Measurements from ENCODE around the gene MBLAC2. TPM values are rescaled to one million over a fixed set of nuclear protein-coding genes. Genes with fewer than 3 reads are reported as not detected.

Gene MBLAC2
- total RNA-seq = 1 to 10 TPM in 1 of 2 donors, under 1 TPM in 1; 0.98 to 4.1 TPM

DNA sequence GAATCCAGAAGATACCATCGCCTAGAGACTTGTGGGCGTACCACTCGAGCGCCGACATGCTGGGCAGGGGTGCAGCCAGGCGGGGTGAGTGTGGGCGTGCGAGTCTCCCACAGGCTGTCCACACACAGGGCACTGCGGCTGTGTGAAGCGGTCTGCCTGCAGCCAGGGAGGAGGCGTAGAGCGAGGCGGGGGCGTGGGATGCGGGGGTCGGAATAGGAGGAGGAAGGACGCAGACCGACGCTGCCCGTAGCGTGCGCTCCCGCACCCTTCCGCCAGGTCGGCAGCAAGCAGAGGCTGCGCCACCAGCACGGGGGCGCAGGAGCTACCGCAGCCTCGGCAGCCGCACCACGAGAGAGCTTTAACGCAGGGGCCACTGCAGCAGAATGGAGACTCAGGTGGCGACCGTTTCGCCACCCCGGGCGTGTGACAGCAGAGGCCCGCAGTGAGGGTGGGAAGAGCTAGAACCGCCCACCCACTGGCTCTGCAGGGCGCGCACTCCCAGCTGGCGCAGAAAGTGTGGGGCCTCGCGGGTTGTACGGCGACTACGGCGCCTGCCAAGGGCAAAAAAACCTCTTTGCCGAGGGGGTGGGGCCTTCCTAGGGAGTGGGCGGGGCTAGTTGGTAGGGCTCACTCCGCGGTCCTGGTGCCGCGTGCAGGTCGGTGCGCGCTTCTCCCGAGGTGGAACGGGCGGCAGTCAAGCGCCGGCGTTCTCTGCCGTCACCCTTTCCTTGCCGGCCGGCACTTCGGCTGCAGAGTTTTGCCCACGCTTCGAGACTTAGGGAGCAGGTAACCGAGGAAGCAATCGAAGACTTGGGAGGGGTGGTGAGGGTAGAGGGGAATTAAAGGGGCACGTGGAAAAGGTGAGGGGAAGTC lies at the start of gene MBLAC2, which contains the start of gene POLR3G:
MBLAC2 (minus strand) TSS at position 537 of the 873 bp plus-strand sequence; CDS start at position 58, 479 bp downstream.
POLR3G (plus strand) TSS at position 630 of the 873 bp plus-strand sequence. CDS start 10,704 bp downstream, outside the sequence.
- ATAC-seq = peak; percentile 84 to 93
- peak within 1 kb of the TSS; percentile 92 to 93 for H3K27ac Mint-ChIP-seq

DNA sequence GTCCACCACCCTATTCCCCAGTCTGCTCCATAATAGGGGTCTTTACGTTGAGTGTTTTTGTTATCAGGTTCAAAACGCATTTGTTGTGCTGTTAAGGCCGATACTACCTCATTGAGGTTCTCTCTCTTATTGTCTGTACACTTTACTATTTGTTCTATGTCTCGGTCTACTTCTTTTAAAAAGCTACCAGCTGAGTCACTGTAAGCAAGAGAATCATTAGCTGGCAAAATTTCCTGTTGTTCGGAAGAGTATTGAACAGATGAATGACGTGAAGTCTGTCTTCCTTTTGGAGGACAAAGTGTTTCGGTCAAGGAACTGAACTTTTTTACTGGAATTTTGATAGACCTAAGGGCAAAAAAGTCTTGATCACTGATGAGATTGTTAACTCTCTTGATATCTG lies 44.5 kb upstream of the MBLAC2 start:
- no peak overlapping the region for H3K27ac Mint-ChIP-seq
- ATAC-seq (no peak), DNase-seq (ENCODE audit: low spot score in 2 of 2) (no peak)
- peaks cover 13 to 39% of the 10 kb centered on the region in 2 donors for H3K36me3 Mint-ChIP-seq
- H3K9me3 Mint-ChIP-seq = no peaks in the 10 kb centered on the region

More for the DNA sequence above, at the start of gene MBLAC2, which contains the start of gene POLR3G:
- H3K36me3 Mint-ChIP-seq = peaks cover 34 to 35% of the 10 kb centered on the region in 2 donors
- H3K9me3 Mint-ChIP-seq = peaks cover under 1 to 5% of the 10 kb centered on the region in 2 donors
- peak; percentile 86 to 90 for DNase-seq (ENCODE audit: low spot score in 2 of 2)

DNA sequence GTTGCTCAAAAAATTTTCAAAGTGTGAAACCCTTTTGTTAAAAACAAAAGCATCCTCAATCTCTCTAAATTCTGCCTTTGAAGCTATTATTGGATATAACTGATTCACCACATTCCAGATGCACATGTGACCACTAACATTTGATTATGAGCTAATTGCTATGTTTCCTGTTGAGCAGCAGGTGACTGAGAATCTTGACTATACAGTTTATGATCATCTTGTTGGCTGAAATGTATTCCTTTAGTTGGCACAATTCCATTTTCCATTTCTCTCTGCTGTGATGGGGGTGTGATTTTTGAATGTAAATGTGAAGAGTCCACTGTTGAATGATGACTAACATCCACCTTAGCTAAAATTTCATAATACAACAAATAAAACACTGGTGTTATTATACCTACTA lies 44.1 kb upstream of the MBLAC2 start:
- DNase-seq (ENCODE audit: low spot score in 2 of 2) (no peak), ATAC-seq (no peak)
- H3K27ac Mint-ChIP-seq = no peak overlapping the region
- H3K36me3 Mint-ChIP-seq = peaks cover 13 to 39% of the 10 kb centered on the region in 2 donors
- no peaks in the 10 kb centered on the region for H3K9me3 Mint-ChIP-seq

DNA sequence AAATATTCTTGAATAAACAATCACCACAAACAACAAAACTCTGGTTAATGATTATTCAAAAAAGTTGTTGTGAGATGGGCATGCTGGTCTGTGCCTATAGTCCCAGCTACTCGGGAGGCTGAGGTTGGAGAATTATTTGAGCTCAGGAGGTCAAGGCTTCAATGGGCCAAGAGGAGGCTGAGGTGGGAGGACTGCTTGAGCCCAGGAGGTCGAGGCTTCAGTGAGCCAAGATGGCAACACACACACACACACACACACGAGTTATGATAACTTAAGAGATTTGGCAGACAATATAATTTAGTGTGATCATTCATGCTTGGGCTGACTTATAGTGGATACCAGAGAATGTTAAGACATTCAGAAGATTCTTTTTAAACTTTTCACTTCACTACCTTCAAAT lies 39.9 kb upstream of the MBLAC2 start:
- Mint-ChIP-seq H3K9me3 (no peaks in the 10 kb centered on the region), H3K27ac (no peak overlapping the region)
- DNase-seq (ENCODE audit: low spot score in 2 of 2) = no peak

DNA sequence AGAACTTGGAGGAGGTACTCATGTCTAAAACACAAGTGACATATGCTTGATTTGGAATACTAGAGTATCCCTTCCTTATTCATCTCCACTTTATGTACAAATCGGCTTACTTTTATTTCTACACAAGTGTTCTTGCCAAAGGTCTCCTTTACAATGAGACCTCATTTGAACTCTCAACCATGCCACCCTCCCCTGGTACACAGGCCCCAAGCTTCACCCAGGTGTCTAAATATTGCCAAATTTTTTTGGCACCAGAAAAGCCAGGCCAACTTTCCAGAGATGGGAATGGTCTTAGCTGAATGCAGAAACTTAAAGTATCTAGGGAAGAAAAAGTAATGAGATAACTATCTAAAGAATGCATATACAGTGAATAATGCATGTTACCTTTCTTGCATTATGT lies 35.9 kb upstream of the MBLAC2 start:
- no peak for ATAC-seq
- no peak for DNase-seq (ENCODE audit: low spot score in 2 of 2)
- peaks cover 0 to 17% of the 10 kb centered on the region in 2 donors for H3K36me3 Mint-ChIP-seq
- H3K9me3 Mint-ChIP-seq = no peaks in the 10 kb centered on the region
- H3K27ac Mint-ChIP-seq = no peak overlapping the region

More for the DNA sequence above, 39.9 kb upstream of the MBLAC2 start:
- no peak for ATAC-seq
- H3K36me3 Mint-ChIP-seq = peaks cover 13 to 15% of the 10 kb centered on the region in 2 donors

DNA sequence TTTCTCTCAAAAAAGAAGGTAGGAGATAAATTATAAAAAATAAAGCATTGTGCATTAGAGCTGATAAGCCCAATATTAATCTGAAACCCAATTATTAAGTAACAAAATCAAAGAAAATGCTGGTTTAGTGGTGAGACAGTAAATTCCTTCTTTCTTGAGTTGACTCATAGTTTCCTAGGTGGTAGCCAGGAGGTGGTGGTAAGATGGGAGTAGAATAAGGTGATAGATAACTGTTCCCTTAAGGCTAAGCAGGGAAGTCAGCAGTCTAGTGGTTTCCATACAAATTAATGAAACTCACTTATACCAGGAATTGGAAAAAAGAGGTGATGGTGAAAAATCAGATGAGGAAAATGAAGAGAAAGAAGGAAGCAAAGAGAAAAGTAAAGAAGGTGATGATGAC lies 31.6 kb upstream of the MBLAC2 start:
- H3K27ac Mint-ChIP-seq = no peak overlapping the region
- H3K36me3 Mint-ChIP-seq = peaks cover 0 to 13% of the 10 kb centered on the region in 2 donors
- H3K9me3 Mint-ChIP-seq = no peaks in the 10 kb centered on the region
- DNase-seq (ENCODE audit: low spot score in 2 of 2) (no peak), ATAC-seq (no peak)

DNA sequence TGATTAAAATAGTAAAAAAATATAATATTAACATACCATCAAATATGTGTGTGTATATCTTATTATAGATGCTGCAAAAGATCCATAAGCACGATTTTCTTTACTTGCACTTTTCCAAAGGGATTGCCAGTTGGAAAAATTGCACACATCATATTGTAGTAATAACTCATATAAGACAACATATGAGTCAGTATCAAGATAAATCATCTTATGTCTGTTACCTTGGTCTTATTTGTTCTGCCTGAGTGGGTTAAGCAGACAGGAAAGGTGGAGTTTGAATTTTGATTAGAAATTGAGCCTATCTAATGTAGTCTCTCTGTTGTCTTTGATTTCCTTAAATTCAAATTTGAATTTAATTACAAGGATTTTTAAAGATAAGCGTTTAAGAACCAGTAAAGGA lies 30.2 kb upstream of the MBLAC2 start:
- Mint-ChIP-seq H3K36me3 (peaks cover 0 to 13% of the 10 kb centered on the region in 2 donors), H3K9me3 (no peaks in the 10 kb centered on the region), H3K27ac (no peak overlapping the region)
- ATAC-seq (no peak), DNase-seq (ENCODE audit: low spot score in 2 of 2) (no peak)

DNA sequence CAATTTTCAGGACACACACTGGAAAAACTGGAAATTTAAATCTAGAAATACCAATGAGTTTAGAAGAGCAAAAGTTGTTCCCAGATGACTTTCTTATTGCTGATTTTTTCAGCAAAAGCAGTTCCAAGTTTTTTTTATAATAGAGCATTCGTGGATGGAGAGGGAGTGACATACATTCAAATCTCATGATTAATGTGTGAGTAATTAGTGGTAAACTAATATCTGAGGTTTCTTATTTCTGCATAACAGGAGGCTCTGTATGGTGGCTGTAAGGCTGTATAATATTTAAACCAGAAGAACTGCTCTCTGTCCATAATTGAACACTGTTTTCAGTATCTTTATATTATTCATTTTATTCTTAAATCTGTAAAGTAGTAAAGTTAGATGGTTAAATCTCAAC lies 29.0 kb upstream of the MBLAC2 start:
- no peak for ATAC-seq
- peaks cover 0 to 7% of the 10 kb centered on the region in 2 donors for H3K36me3 Mint-ChIP-seq
- no peak for DNase-seq (ENCODE audit: low spot score in 2 of 2)
- no peaks in the 10 kb centered on the region for H3K9me3 Mint-ChIP-seq
- no peak overlapping the region for H3K27ac Mint-ChIP-seq

DNA sequence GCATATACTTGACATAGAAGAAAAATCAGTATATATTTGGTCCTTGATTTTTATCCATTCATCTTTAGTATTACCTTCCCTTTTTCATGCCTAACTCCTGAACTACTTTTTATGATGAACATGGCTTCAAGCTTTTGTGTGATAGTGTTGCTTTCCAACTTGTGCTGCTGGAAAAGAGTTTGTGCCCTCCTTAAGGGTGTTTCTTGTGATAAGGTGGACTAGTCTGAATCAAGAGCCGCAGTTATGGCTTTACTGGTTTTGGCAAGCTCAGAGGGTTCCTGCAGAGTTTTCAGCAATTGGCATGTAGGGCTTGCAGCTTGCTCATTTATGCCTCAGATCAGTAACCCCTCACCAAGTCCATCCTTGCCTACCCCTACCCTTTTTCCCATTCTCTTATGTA lies 20.6 kb upstream of the MBLAC2 start:
- Mint-ChIP-seq H3K9me3 (peaks cover 0 to 3% of the 10 kb centered on the region in 2 donors), H3K36me3 (peaks cover 6 to 14% of the 10 kb centered on the region in 2 donors), H3K27ac (no peak overlapping the region)
- no peak for DNase-seq (ENCODE audit: low spot score in 2 of 2)
- no peak for ATAC-seq

DNA sequence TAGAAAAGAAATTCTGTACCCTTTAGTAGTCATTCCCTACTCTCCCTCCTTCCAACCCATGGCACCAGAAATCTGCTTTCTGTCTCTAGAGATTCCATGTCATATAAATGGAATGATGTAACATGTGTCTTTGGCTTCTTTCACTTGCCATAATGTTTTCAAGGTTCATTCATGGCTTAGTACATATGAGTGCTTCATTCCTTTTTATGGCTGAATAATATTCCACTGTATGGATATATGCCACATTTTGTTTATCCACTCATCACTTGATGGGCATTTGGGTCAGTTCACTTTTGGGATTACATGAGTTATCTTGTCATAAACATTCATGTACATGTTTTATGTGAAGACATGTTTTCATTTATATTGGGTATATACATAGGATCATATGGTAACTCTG lies 19.5 kb upstream of the MBLAC2 start:
- DNase-seq (ENCODE audit: low spot score in 2 of 2) (no peak), ATAC-seq (no peak)
- Mint-ChIP-seq H3K36me3 (peaks cover 6 to 14% of the 10 kb centered on the region in 2 donors), H3K27ac (no peak overlapping the region), H3K9me3 (peaks cover 0 to 3% of the 10 kb centered on the region in 2 donors)

DNA sequence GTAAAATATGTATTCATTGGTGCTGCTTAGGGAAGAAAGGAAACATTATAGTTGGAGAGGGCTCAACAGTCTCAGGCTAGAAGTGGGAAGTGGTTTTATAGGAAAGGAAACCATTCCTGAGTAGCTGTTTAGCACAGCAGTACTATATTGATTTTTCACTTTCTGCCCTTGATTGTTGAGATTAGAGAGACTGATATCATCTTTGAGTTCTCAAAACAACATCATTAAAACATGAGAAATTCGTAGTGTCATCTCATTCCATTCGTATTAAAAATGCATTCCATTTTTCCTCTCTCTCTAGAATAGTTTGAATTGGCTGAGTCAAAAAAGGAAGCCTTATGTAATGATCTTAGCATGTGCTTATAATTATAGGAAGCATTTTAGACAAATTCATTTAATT lies 14.2 kb upstream of the MBLAC2 start:
- DNase-seq (ENCODE audit: low spot score in 2 of 2) (no peak), ATAC-seq (no peak)
- Mint-ChIP-seq H3K27ac (no peak overlapping the region), H3K9me3 (no peaks in the 10 kb centered on the region), H3K36me3 (peaks cover 7 to 15% of the 10 kb centered on the region in 2 donors)

DNA sequence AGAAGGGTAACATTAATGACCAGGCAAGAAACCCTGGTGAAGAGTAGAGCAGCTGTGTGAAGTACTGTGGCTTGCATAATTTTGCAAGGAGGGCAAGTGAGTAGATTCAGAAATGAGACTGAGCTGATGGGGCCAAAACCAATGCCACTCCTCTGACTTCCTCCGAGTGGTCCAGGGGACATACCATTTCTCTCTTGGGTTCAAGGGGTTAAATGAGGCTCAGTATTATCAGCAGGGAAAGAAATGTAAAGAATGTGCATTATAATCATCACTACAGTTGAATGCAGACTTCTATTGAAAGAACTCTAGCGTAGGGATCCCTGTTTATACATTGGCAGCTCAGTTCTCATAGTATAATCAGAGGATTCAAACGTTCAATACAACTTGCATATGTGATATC lies 10.0 kb upstream of the MBLAC2 start:
- no peaks in the 10 kb centered on the region for H3K9me3 Mint-ChIP-seq
- ATAC-seq = no peak
- peaks cover 7 to 15% of the 10 kb centered on the region in 2 donors for H3K36me3 Mint-ChIP-seq
- H3K27ac Mint-ChIP-seq = no peak overlapping the region
- DNase-seq (ENCODE audit: low spot score in 2 of 2) = no peak

DNA sequence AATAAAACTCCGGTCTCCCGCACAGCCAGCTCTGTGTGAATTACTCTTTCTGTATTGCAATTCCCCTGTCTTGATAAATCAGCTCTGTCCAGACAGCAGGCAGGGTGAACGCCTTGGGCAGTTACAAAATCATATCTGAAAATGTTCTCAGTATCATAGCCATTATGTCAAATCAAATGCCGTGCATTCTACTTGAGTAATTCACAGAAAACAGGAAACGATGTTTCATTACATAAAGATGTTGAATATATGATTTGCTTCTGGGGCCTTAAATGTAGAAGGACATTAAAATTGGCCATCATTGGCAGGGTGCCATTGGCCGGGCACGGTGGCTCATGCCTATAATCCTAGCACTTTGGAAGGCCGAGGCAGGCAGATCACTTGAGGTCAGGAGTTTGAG lies 8.6 kb upstream of the MBLAC2 start:
- peaks cover 7 to 15% of the 10 kb centered on the region in 2 donors for H3K36me3 Mint-ChIP-seq

DNA sequence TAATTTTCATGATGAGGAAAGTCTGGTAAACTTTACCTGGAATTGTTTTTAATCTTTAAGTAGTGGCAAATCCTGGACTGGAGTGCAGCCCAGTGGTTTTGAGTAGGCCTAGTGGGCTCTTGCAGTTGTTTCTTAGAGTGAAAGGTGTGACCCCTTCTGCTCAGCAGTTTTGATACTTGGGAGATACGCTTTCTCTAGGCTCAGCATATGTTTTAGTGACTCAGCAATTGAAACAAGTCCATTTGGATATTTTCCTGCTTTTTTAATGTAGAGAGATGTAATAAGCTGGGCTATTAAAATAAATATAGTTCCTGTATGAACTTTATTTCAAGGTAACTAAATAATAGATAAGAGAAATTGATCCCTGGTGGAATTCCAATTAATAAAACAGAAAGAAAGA lies 6.1 kb upstream of the MBLAC2 start:
- ATAC-seq (no peak), DNase-seq (ENCODE audit: low spot score in 2 of 2) (no peak)
- Mint-ChIP-seq H3K9me3 (no peaks in the 10 kb centered on the region), H3K36me3 (peaks cover 0 to 7% of the 10 kb centered on the region in 2 donors), H3K27ac (no peak overlapping the region)

More for the DNA sequence above, 8.6 kb upstream of the MBLAC2 start:
- no peaks in the 10 kb centered on the region for H3K9me3 Mint-ChIP-seq
- ATAC-seq = no peak
- H3K27ac Mint-ChIP-seq = no peak overlapping the region
- no peak for DNase-seq (ENCODE audit: low spot score in 2 of 2)

DNA sequence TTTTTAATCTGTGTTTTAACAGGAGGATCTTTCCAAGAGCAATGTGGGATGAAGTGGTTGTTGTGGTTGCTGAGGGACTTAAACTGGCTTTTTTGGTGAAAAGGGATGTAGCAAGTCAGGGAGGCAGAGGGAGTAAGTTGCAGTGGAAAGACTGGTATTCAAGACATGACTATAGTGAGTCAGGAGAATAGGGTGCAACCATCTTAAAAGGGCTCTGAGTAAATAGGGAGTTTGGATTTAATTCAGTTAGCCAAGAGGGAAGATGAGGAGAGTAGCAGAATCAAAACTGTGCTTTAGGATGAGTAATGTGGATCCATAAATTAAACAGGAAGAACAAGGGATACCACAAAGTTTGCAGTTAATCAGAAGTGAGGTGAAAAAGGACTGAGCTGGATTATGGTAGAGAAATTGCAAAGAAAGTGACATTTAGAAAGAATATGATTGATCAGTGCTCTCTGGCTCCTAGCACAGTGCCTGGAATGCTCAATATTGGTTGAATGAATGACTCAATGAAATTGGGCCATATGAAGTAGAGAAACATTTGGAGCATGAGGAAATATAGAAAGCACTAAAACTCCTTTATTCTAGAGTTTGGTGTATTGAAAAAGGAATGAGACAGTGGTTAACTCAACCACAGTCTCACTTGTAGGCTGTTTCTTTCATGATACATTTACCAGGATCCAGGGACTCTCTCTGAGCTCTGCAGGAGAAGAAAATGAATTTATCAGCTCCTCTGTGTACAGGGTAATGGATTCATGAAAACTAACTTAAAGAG lies 5.2 kb upstream of the MBLAC2 start:
- ATAC-seq (no peak), DNase-seq (ENCODE audit: low spot score in 2 of 2) (no peak)
- H3K9me3 Mint-ChIP-seq = no peaks in the 10 kb centered on the region
- peaks cover 0 to 7% of the 10 kb centered on the region in 2 donors for H3K36me3 Mint-ChIP-seq
- H3K27ac Mint-ChIP-seq = no peak overlapping the region

DNA sequence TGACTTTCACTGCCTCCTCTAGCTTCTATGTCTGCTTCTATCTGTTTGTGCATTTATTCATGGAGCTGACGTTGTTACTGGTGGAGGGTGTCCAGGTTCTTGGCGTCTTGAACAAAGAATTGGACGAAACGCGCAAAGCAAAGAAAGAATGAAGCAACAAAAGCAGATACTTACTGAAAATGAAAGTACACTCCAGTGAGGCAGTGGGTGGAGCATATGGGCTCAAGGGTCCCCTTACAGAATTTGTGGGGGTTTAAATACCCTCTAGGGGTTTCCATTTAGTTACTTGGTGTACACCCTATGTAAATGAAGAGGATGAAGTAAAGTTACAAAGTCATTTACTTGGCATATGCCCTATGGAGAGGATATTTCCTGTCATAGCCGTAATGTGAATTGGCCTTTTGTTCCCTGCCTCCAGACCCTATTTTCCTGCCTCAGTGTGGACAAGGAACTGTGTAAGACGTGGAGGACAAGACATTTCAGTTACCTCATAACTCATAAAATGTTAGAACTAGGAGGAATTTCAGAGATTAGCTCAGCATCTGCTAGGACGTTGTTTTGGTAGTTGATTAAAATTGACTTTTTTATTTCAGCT lies 3.1 kb upstream of the MBLAC2 start:
- H3K27ac Mint-ChIP-seq = no peak overlapping the region
- no peak for DNase-seq (ENCODE audit: low spot score in 2 of 2)
- H3K36me3 Mint-ChIP-seq = peaks cover 16 to 18% of the 10 kb centered on the region in 2 donors
- no peaks in the 10 kb centered on the region for H3K9me3 Mint-ChIP-seq
- no peak for ATAC-seq

DNA sequence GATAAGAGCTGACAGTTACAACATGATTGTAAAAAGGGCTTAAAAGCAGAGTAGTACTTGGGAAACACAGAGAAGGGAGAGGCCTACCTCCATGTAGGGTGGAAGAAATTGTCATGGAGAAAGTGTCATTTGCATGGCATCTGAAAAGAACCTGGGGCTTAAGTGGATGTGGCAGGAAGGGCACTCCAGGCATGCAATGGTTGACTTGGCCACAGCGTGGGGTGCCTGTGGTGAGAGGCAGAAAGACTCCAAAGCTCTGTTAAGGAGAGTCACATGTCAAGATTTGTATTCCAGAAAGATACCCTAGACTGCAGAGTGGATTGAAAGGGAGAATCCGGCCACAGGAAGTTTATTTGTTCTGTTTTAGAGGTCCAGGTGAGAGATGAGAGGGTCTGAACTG lies 2.5 kb upstream of the MBLAC2 start:
- DNase-seq (ENCODE audit: low spot score in 2 of 2) (no peak), ATAC-seq (no peak)
- H3K36me3 Mint-ChIP-seq = peaks cover 16 to 18% of the 10 kb centered on the region in 2 donors
- no peaks in the 10 kb centered on the region for H3K9me3 Mint-ChIP-seq
- no peak overlapping the region for H3K27ac Mint-ChIP-seq

Data from activated naive CD4-positive, alpha-beta T cell treated with anti-CD3 and anti-CD28 coated beads, Interleukin-2, amount 50 U/mL, for 72 hours (primary cell).